Activated naive CD4-positive, alpha-beta T cell treated with anti-CD3 and anti-CD28 coated beads, Interleukin-2, amount 50 U/mL, for 16 hours (primary cell): ENCODE data around the gene CYP3A7.
"Not testable (repeated sequence)": the region's sequence is repeated elsewhere in the genome, so short reads cannot be mapped to it uniquely, and the experiment has no call there.

Experiments used
- DNase-seq: peaks from one replicate; pipeline ENCODE4 v3.0.0-alpha.2; 2020

Gene CYP3A7

GRCh38 chr7:99740573-99741440 is 5.8 kb upstream of the CYP3A7 start:
- no peak for DNase-seq

- DNase-seq: no peak
Measured at GRCh38 chr7:99739699-99740572, 4.9 kb upstream of the CYP3A7 start.

- DNase-seq: no peak
Measured at GRCh38 chr7:99737726-99738125, 2.7 kb upstream of the CYP3A7 start.

- not testable (repeated sequence) for DNase-seq
Measured at GRCh38 chr7:99736667-99737066, 1.7 kb upstream of the CYP3A7 start.

GRCh38 chr7:99733448-99733847 is 1.5 kb downstream of the CYP3A7 start:
- no peak for DNase-seq

- no peak for DNase-seq
Measured at GRCh38 chr7:99733003-99733402, 2.0 kb downstream of the CYP3A7 start.

GRCh38 chr7:99731638-99732374 is 3.2 kb downstream of the CYP3A7 start:
- DNase-seq: no peak

- DNase-seq: no peak
Measured at GRCh38 chr7:99730992-99731391, 4.0 kb downstream of the CYP3A7 start.

- no peak for DNase-seq
Measured at GRCh38 chr7:99730238-99730810, 4.7 kb downstream of the CYP3A7 start.

- DNase-seq: no peak
Measured at GRCh38 chr7:99729486-99730237, 5.3 kb downstream of the CYP3A7 start.

- no peak for DNase-seq
Measured at GRCh38 chr7:99728615-99729014, 6.4 kb downstream of the CYP3A7 start.

- DNase-seq: not testable (repeated sequence)
Measured at GRCh38 chr7:99723201-99723600, 11.8 kb downstream of the CYP3A7 start.

- DNase-seq: no peak
Measured at GRCh38 chr7:99720800-99721595, 14.0 kb downstream of the CYP3A7 start.

GRCh38 chr7:99719996-99720769 is 14.8 kb downstream of the CYP3A7 start:
- no peak for DNase-seq

- no peak for DNase-seq
Measured at GRCh38 chr7:99713995-99714570, 20.9 kb downstream of the CYP3A7 start.

- DNase-seq: no peak
Measured at GRCh38 chr7:99709838-99710578, 25.0 kb downstream of the CYP3A7 start.

- DNase-seq: no peak
Measured at GRCh38 chr7:99709260-99709659, 25.7 kb downstream of the CYP3A7 start.

- no peak for DNase-seq
Measured at GRCh38 chr7:99707096-99707495, 27.9 kb downstream of the CYP3A7 start.

GRCh38 chr7:99699946-99700345 is 35.0 kb downstream of the CYP3A7 start:
- DNase-seq: no peak
